Measurements from ENCODE around the gene RIMS1.

Gene RIMS1

GRCh38 chr6:71886184-71887005, at the start of gene RIMS1:
TSS of gene RIMS1 (plus strand) at chr6:71886550. CDS start at chr6:71887024, 474 bp downstream.
- peak; percentile 17 for TF ChIP-seq CTCF (IDR thresholded peaks at IDR 0.05; ENCODE audit: low read depth, low read length)
- no peak for DNase-seq (ENCODE audit: extremely low read depth, low read depth)

DNA sequence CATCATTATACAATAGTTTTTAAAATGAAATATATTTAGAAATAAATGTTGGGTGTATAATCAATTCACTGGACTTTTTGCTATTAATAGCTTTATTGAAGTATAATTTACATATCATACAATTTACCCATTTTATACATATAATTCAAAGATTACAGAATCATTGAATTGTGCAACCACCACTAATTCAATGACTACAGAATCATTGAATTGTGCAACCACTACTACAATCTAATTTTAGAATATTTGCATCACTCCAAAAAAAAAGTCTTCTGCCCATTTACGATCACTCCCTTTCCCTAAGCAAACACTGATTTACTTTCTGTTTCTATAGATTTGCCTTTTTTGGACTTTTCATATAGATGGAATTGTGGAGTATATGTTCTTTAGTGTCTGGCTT, 35.1 kb upstream of the RIMS1 start:
- DNase-seq (ENCODE audit: extremely low read depth, low read depth): no peak
- TF ChIP-seq CTCF (IDR thresholded peaks at IDR 0.05; ENCODE audit: low read depth, low read length): no peak

- no peak for TF ChIP-seq CTCF (IDR thresholded peaks at IDR 0.05; ENCODE audit: low read depth, low read length)
- DNase-seq (ENCODE audit: extremely low read depth, low read depth): no peak
Measured at GRCh38 chr6:71852948-71853347, 33.4 kb upstream of the RIMS1 start.

DNA sequence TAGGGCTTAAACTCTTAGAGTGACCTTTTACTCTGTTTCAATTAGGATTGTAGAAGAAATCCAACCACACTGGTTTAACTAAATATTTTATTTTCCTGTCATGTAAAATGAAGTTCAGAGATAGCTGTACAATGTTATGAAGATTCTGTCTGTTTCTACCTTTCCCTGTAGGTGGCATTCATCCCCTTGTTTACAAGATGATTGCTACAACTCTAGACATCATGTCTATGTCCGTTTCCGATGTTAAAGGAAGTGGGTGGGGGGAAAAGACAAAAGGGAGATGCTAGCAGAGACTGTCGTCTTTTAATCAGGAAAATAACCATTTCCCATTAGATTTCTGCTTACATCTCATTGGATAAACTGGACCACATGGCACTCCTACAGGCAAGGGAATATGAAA, 30.9 kb upstream of the RIMS1 start:
- TF ChIP-seq CTCF (IDR thresholded peaks at IDR 0.05; ENCODE audit: low read depth, low read length): no peak
- DNase-seq (ENCODE audit: extremely low read depth, low read depth): no peak

- no peak for DNase-seq (ENCODE audit: extremely low read depth, low read depth)
- no peak for TF ChIP-seq CTCF (IDR thresholded peaks at IDR 0.05; ENCODE audit: low read depth, low read length)
Measured at GRCh38 chr6:71879016-71879415, 7.3 kb upstream of the RIMS1 start.

- no peak for DNase-seq (ENCODE audit: extremely low read depth, low read depth)
- TF ChIP-seq CTCF (IDR thresholded peaks at IDR 0.05; ENCODE audit: low read depth, low read length): no peak
Measured at GRCh38 chr6:71887006-71887743, 825 bp downstream of the RIMS1 start.

GRCh38 chr6:71887744-71888230, 1.4 kb downstream of the RIMS1 start:
- DNase-seq (ENCODE audit: extremely low read depth, low read depth): no peak
- no peak for TF ChIP-seq CTCF (IDR thresholded peaks at IDR 0.05; ENCODE audit: low read depth, low read length)
